Measurements from ENCODE around the gene CPT1B. TPM values are rescaled to one million over a fixed set of nuclear protein-coding genes. Genes with fewer than 3 reads are reported as not detected.

CPT1B gene
- polyA plus RNA-seq, 3 donors: 0.18 to 66.9 TPM; not detected in 1

- Histone ChIP-seq H3K27ac (ENCODE audit: low read depth in 1 of 2, low read length in 2 of 2) (no peak overlapping the region), H3K9me3 (replicated peaks in 1 of 2; ENCODE audit: control insufficient read depth in 1 of 2, insufficient read depth in 1 of 2, low read length in 2 of 2) (peaks cover 0 to 16% of the 10 kb centered on the region in 2 donors), H3K4me2 (replicated peaks; ENCODE audit: extremely low read depth, low read length, poor library complexity, severe bottlenecking) (no peak overlapping the region), H2AFZ (ENCODE audit: insufficient read depth, low read depth, low read length, poor library complexity, severe bottlenecking) (no peak overlapping the region), H3K9ac (ENCODE audit: insufficient read depth, low read length, poor library complexity, severe bottlenecking) (no peak overlapping the region), H4K20me1 (ENCODE audit: insufficient read depth, low read length) (no peaks in the 10 kb centered on the region), H3K4me1 (ENCODE audit: control insufficient read depth in 1 of 2, insufficient read depth in 2 of 2, low read length in 2 of 2) (no peaks in the 10 kb centered on the region), H3K79me2 (ENCODE audit: insufficient read depth, low read length) (no peaks in the 10 kb centered on the region), H3K36me3 (replicated peaks in 1 of 2; ENCODE audit: control insufficient read depth in 1 of 2, insufficient read depth in 2 of 2, low read length in 2 of 2) (no peaks in the 10 kb centered on the region), H3K27me3 (ENCODE audit: control insufficient read depth in 2 of 2, insufficient read depth in 2 of 2, low read length in 2 of 2) (peaks cover 35 to 76% of the 10 kb centered on the region in 2 donors), H3K4me3 (replicated peaks in 1 of 3; ENCODE audit: low read depth in 2 of 3, low read length in 3 of 3) (no peak overlapping the region)
- DNase-seq: no peak
- intact Hi-C loops (cut with micrococcal nuclease): no loop called here
- peaks cover 11 to 15% of the 10 kb centered on the region in 2 donors for H3K36me3 Mint-ChIP-seq
- peak overlapping the region in 1 of 2 donors; percentile 86 for H3K4me3 Mint-ChIP-seq
- no peak overlapping the region for H3K27ac Mint-ChIP-seq
- peaks cover 0 to 21% (median 9%) of the 10 kb centered on the region in 7 donors for H3K9me3 Mint-ChIP-seq
- WGBS (ENCODE audit: insufficient coverage): 70% methylated on average over 8 of the region's 12 CpGs
- peaks cover 4% of the 10 kb centered on the region for H3K4me1 Mint-ChIP-seq
- H3K27me3 Mint-ChIP-seq (ENCODE audit: low read depth in 3 of 3): peaks cover 56 to 89% (median 73%) of the 10 kb centered on the region in 3 donors
- no peak for TF ChIP-seq CTCF (IDR thresholded peaks at IDR 0.05)
These were observed 23.6 kb upstream of the CPT1B start for GRCh38 chr22:50601669-50602337.

- Histone ChIP-seq H3K4me1 (ENCODE audit: control insufficient read depth in 1 of 2, insufficient read depth in 2 of 2, low read length in 2 of 2) (no peaks in the 10 kb centered on the region), H3K79me2 (ENCODE audit: insufficient read depth, low read length) (no peaks in the 10 kb centered on the region), H3K27ac (ENCODE audit: low read depth in 1 of 2, low read length in 2 of 2) (no peak overlapping the region), H3K4me2 (replicated peaks; ENCODE audit: extremely low read depth, low read length, poor library complexity, severe bottlenecking) (peak overlapping the region; percentile 41), H3K9me3 (replicated peaks in 1 of 2; ENCODE audit: control insufficient read depth in 1 of 2, insufficient read depth in 1 of 2, low read length in 2 of 2) (peaks cover 0 to 16% of the 10 kb centered on the region in 2 donors), H3K36me3 (replicated peaks in 1 of 2; ENCODE audit: control insufficient read depth in 1 of 2, insufficient read depth in 2 of 2, low read length in 2 of 2) (no peaks in the 10 kb centered on the region), H4K20me1 (ENCODE audit: insufficient read depth, low read length) (no peaks in the 10 kb centered on the region), H3K9ac (ENCODE audit: insufficient read depth, low read length, poor library complexity, severe bottlenecking) (no peak overlapping the region), H2AFZ (ENCODE audit: insufficient read depth, low read depth, low read length, poor library complexity, severe bottlenecking) (no peak overlapping the region), H3K4me3 (replicated peaks in 1 of 3; ENCODE audit: low read depth in 2 of 3, low read length in 3 of 3) (no peak overlapping the region), H3K27me3 (ENCODE audit: control insufficient read depth in 2 of 2, insufficient read depth in 2 of 2, low read length in 2 of 2) (peaks cover 35 to 71% of the 10 kb centered on the region in 2 donors)
- WGBS (ENCODE audit: insufficient coverage): 15% methylated on average over 28 of the region's 52 CpGs
- peaks cover 53 to 82% (median 73%) of the 10 kb centered on the region in 3 donors for H3K27me3 Mint-ChIP-seq (ENCODE audit: low read depth in 3 of 3)
- DNase-seq: no peak
- intact Hi-C loops (cut with micrococcal nuclease): no loop called here
- peaks cover 11 to 15% of the 10 kb centered on the region in 2 donors for H3K36me3 Mint-ChIP-seq
- peaks cover 4% of the 10 kb centered on the region for H3K4me1 Mint-ChIP-seq
- TF ChIP-seq CTCF (IDR thresholded peaks at IDR 0.05): no peak
- peak overlapping the region in 1 of 2 donors; percentile 86 for H3K4me3 Mint-ChIP-seq
- H3K27ac Mint-ChIP-seq: no peak overlapping the region
- peaks cover 0 to 21% (median 9%) of the 10 kb centered on the region in 7 donors for H3K9me3 Mint-ChIP-seq
These were observed 22.9 kb upstream of the CPT1B start for GRCh38 chr22:50600967-50601668.

All from CD14-positive monocyte (primary cell).